HG03108 (cell line): ENCODE data around the gene GAS2.

Source experiments
- ATAC-seq: cut with Tn5 transposase; IDR thresholded peaks from one replicate; pipeline ENCODE4 v1.9.1; 2021; ENCODE audit warnings: moderate library complexity; ENCODE audit not compliant: unreplicated experiment

The GAS2 gene

GRCh38 chr11:22786475-22786874, 120.1 kb downstream of the GAS2 start:
- ATAC-seq = peak; percentile 80

GRCh38 chr11:22787055-22787454, 120.6 kb downstream of the GAS2 start:
- no peak for ATAC-seq

GRCh38 chr11:22787551-22788162, 121.2 kb downstream of the GAS2 start:
- ATAC-seq = no peak

- no peak for ATAC-seq
These were observed 126.1 kb downstream of the GAS2 start for GRCh38 chr11:22792497-22792896.

- no peak for ATAC-seq
These were observed 129.5 kb downstream of the GAS2 start for GRCh38 chr11:22795914-22796313.

- no peak for ATAC-seq
These were observed 130.6 kb downstream of the GAS2 start for GRCh38 chr11:22797047-22797446.

- ATAC-seq = no peak
These were observed 132.5 kb downstream of the GAS2 start for GRCh38 chr11:22798901-22799300.

GRCh38 chr11:22800482-22800881, 134.1 kb downstream of the GAS2 start:
- ATAC-seq = no peak

- ATAC-seq = no peak
These were observed 136.4 kb downstream of the GAS2 start for GRCh38 chr11:22802861-22803260.

- ATAC-seq = no peak
These were observed 141.0 kb downstream of the GAS2 start for GRCh38 chr11:22807391-22807790.

- peak; percentile 94 for ATAC-seq
These were observed 141.6 kb downstream of the GAS2 start for GRCh38 chr11:22807855-22808570.

- peak; percentile 12 for ATAC-seq
These were observed 142.3 kb downstream of the GAS2 start for GRCh38 chr11:22808571-22809197.

- ATAC-seq = no peak
These were observed 143.5 kb downstream of the GAS2 start for GRCh38 chr11:22809893-22810292.

GRCh38 chr11:22822203-22822602, 155.8 kb downstream of the GAS2 start:
- ATAC-seq = no peak

- ATAC-seq = no peak
These were observed 162.0 kb downstream of the GAS2 start for GRCh38 chr11:22828373-22828772.

GRCh38 chr11:22829231-22830081, 163.0 kb downstream of the GAS2 start, which contains the start of gene SVIP:
Gene SVIP (minus strand): TSS chr11:22829801. CDS start chr11:22829748, 53 bp downstream.
- peak; percentile 92 for ATAC-seq

- no peak for ATAC-seq
These were observed 163.6 kb downstream of the GAS2 start for GRCh38 chr11:22830082-22830414.

GRCh38 chr11:22832315-22833015, 166.1 kb downstream of the GAS2 start:
- no peak for ATAC-seq

GRCh38 chr11:22846726-22847125, 180.3 kb downstream of the GAS2 start:
- ATAC-seq = no peak

- no peak for ATAC-seq
These were observed 185.1 kb downstream of the GAS2 start for GRCh38 chr11:22851477-22851876.

- no peak for ATAC-seq
These were observed 193.3 kb downstream of the GAS2 start for GRCh38 chr11:22859756-22860155.
